M059J (cell line): ENCODE data around the gene PPP1R10. TPM values are rescaled to one million over a fixed set of nuclear protein-coding genes. Genes with fewer than 3 reads are reported as not detected.

Experiments used
- DNase-seq: peaks from one replicate; pipeline ENCODE4 v3.0.0-alpha.2; 2012; ENCODE audit warnings: low read depth
- total RNA-seq: library from RNA; depleted of rRNA; stranded (reverse); fragments of >200 nt; shearing (Covaris generic); gene quantifications from 2 replicates; pipeline ENCODE4 v1.2.3, GENCODE V29; 2014

Gene PPP1R10
- total RNA-seq, 1 experiment from 2014 or later = 28.8 TPM

GRCh38 chr6:30619561-30619960 lies 2.5 kb upstream of the PPP1R10 start:
- DNase-seq = no peak

DNA sequence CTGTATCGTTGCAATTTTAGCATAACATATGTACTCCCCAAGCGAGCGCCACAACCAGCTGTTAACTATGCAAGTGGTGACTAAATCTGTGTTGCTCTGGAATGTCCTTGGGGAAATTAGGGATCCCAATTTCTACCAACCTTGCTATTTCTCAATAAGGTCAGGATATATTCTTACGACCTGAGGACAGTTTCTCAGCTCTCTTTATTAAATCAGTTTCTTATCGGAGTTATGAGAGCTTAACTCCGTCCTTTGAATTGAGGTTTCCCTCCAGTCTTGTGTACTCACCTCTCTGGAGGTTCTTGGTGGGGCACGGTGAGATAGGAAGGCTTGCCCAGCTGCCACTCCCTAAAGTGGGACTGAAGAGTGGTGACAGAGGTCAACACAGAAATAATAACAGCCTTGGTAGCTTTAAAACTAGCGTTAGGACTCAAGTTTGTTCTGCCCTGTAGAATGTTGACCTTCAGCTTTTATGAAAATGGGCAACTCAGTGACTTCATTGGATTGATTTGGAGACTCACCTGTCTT lies 1.3 kb upstream of the PPP1R10 start:
- DNase-seq = no peak

GRCh38 chr6:30617565-30618269 lies 674 bp upstream of the PPP1R10 start, which contains the start of gene MRPS18B:
Gene MRPS18B (plus strand): TSS chr6:30617840. CDS start chr6:30617866, 26 bp downstream.
- peak; percentile 99 for DNase-seq

DNA sequence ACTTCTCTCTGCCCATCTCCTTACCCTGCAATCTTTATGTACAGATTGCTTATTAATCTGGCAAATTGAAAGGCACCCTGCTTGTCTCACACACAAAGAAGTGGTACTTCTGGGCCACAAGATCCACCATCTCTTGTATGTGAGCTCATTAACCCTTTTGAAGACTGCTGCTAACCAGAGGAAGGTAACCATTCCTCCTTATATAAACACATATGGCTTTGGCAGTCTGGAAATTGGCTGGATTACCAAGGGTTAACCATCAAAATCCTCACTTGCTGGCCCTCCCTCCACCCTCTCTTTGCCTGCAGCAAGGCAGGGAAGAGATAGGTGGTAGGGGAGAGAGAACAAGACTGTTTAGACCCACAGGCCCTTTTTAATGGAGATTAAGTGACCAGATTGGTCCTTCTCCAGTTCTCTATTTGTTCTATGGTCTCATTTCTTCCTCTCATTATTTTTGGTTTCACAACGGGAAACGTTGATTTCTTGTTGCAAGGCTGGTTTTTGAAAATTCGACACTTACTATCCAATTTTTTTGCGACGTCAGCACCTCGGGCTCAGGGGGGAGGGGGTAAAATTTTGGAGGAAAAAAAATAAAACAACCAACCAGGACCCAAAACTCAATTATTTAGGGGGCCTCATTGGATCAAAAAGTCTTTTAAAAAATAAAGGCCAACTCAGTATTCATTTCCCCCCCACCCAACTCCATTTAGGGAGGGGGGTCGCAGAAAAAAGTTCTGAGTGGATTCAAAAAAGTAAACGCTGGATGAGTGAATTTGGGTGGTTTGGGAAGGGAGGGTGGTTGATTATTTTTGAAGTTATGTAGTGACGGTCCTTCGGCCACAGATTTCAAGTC lies 859 bp downstream of the PPP1R10 start:
- peak; percentile 59 for DNase-seq

DNA sequence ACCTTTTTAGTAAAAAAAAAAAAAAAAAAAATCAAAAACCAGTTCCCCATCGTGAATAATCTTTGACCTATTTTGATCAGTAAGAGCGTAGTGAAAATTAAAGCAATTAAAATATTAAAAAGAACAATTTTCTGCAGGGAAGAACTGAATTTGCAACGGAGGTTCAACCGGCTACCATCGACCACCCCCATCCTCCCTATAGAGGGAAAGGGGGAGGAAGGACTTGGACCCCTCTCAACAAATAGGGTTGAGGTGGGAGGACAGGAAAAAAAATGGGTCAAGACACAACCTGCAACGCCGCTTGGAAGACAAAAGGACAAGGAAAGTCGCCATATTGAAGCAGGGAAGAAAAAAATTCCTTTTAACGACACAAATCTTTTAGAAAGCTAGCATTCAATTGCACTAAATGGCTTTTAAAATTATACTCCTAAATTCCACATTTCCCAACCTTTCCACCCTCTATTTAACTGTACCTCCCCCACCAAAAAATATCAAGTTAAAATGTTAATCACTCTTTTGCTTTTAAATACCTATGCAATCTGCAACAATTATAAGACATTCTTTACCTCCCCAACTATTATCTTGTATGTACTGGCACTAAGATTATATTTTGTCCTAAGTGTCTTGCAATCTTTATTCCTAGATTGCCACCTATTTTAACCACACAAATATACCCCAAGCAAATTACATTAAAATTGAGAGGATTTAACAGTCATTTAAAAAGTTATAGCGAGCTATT lies 1.7 kb downstream of the PPP1R10 start:
- peak; percentile 91 for DNase-seq

GRCh38 chr6:30614843-30615218 lies 2.2 kb downstream of the PPP1R10 start:
- peak; percentile 99 for DNase-seq

DNA sequence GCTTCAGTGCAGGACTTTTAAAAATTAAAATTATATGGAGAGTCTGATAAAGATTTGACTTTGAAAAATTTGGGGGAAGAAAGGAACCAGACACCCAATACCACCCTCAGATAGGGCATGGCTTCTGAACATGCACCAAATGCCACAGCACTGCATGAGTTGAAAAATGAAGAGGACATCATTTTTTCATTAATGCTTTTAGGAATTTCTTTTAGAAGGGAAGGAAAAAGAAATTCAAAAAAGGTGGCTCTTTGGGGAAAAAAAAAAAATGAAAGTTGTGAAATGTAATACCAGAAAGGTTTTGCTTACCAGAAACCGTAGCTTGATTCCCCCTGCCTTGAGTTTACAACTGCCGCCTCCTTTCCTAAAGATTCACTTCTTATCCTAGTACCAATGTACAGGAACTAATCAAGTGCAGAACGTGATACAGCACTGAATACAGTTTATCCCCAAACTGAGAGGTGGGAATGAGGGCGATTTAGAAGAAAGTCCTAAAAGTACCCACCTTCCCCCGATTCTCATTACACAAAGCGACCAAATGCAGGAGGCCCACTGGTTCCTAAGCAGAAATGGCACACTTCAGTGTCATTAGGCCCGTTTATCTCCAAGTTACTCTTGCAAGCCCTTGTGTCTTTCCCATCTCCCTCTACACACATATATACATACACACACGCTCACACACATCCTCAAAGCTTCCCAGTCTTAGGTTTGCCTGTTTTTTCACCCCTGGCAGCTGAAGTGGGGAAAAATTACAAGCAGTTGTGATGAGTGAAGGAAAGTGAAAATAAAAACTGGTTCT lies 2.8 kb downstream of the PPP1R10 start:
- peak; percentile 30 for DNase-seq

GRCh38 chr6:30613251-30614043 lies 3.6 kb downstream of the PPP1R10 start:
- peak; percentile 75 for DNase-seq

DNA sequence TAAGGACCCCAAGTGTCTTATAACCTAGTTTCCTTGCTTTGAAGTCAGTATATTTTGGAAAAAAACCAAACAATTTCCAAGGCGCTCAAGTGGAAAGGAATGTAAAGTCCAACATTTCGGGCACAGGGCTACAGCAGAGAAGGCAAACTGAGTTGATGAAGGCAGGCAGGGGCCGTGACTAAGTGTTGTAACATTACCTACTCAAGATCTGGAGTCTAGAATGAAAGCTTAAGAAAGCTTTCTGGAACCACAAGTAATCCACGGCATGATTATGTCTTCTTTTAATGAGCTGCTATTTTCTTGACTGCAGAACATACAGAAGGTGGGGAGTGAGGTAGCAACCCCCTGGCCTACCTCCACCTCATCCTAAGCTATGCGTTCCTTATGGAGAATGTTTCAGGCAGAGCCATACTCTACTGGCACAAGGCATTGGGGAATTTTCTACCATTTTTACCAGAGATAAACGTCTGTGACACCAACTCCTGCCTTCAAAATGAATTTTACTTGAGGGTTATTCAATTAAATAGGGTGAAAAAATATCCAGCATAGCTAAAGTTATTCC lies 4.3 kb downstream of the PPP1R10 start:
- peak; percentile 91 for DNase-seq

DNA sequence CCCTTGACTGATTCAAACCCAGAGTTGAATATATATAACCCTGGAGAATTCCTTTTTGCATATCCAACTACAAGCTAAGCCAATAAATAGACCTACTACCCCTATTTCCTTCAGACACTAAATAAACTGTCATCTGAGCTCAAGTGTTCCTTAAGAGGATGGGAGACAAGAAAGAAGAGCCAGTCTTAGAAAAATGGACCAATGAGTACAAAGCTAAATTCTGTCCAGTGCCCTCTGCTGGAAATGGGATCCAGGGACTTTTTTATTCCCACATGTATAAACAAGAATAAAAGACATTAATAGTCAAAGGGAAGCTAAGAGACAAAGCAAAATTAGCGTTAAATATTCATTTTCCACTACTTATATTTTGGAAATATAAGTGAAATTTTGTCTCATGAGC lies 4.8 kb downstream of the PPP1R10 start:
- DNase-seq = peak; percentile 55

DNA sequence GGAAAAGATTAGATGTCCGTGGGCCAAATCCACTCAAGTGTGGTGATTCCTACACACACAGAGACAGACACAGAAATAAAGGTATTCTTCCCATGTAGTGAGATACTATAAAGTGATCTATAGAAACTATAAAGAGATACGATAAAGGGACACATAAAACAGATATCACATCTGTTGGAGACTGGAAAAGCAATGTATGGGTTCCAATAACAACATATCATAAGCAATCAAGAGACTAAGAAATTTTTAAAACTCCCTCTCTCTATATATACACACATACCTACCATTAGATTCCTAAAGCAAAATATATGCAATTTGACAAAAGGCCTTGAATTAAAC lies 5.2 kb downstream of the PPP1R10 start:
- no peak for DNase-seq

GRCh38 chr6:30611150-30611855 lies 5.7 kb downstream of the PPP1R10 start:
- DNase-seq = no peak

- no peak for DNase-seq
These were observed 7.0 kb downstream of the PPP1R10 start for GRCh38 chr6:30610065-30610464.

DNA sequence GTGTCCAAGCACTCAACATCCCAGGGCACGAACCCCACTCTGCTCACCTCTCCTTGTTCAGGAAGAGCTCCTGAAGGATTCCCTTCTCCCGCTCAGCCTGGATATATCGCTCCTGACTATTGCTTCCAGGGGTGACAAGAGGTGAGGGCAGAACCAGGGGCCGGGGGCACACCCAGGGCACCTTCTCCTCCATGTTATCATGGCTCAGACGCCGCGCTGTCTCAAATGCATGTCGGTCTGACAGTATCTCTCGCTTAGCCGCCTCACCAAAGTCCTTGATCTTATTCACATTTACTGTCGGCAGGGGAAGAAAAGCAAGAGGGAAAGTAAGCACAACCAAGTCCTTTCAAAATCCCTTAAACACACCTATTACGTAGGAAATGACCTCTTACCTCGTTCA lies 13.1 kb downstream of the PPP1R10 start:
- DNase-seq = no peak

GRCh38 chr6:30601815-30602641 lies 15.0 kb downstream of the PPP1R10 start:
- no peak for DNase-seq

- no peak for DNase-seq
These were observed 15.6 kb downstream of the PPP1R10 start for GRCh38 chr6:30601436-30601814.

DNA sequence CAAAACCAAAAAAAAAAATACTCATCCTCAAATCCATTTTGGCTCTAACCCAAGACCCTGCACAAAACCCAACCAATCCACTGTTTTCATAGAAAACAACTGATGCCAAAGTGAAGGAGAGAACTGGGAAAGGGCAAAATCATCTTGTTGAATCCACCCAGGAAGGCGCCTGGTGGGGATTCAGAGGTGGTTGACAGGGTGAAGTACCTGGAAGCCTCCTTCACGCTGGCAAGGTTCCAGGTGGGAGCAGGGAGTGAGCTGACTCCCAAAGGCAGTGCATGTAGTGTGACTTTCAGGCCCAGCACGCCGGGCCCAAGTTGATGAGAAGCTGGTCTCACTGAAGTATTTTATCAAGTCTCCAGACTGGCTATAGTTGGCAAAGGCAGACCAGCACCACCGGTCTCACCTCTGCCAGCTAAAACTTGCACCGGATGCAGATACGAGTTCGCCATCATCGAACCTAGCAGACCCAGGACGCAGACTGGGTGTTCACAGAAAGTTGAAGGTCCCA lies 16.5 kb downstream of the PPP1R10 start:
- DNase-seq = peak; percentile 26

GRCh38 chr6:30599625-30600324 lies 17.3 kb downstream of the PPP1R10 start:
- no peak for DNase-seq
